Neuronal stem cell (in vitro differentiated cells): ENCODE measurements around the gene IQUB.

Experiments
- DNase-seq: peaks from one replicate; pipeline ENCODE4 v3.0.0-alpha.2; 2013; ENCODE audit warnings: low spot score
- H2AFZ ChIP-seq: one replicate; pipeline ENCODE4 v1.6.1; 2013; ENCODE audit warnings: mild to moderate bottlenecking, low read length, inconsistent platforms
- H2AK5ac ChIP-seq: 2 replicates; pipeline ENCODE4 v1.6.1; 2013; ENCODE audit warnings: low read depth, mild to moderate bottlenecking, inconsistent platforms, low read length, moderate library complexity, mixed read lengths
- H2BK120ac ChIP-seq: 2 replicates; pipeline ENCODE4 v1.6.1; 2013; ENCODE audit warnings: low read depth, mild to moderate bottlenecking, inconsistent platforms, low read length, moderate library complexity, mixed read lengths
- H2BK12ac ChIP-seq: one replicate; pipeline ENCODE4 v1.6.1; 2013; ENCODE audit warnings: low read length, inconsistent platforms
- H2BK15ac ChIP-seq: 2 replicates; pipeline ENCODE4 v1.6.1; 2013; ENCODE audit warnings: mild to moderate bottlenecking, low read length, inconsistent platforms, mixed read lengths
- H2BK5ac ChIP-seq: one replicate; pipeline ENCODE4 v1.6.1; 2013; ENCODE audit warnings: inconsistent platforms, mild to moderate bottlenecking, low read length, moderate library complexity
- H3K14ac ChIP-seq: one replicate; pipeline ENCODE4 v1.6.1; 2013; ENCODE audit warnings: low read length, inconsistent platforms
- H3K18ac ChIP-seq: 2 replicates; pipeline ENCODE4 v1.6.1; 2013; ENCODE audit warnings: low read length, inconsistent platforms
- H3K23ac ChIP-seq: 2 replicates; pipeline ENCODE4 v1.6.1; 2013; ENCODE audit warnings: low read depth, mild to moderate bottlenecking, mixed read lengths, low read length, inconsistent platforms; ENCODE audit not compliant: poor library complexity
- H3K27ac ChIP-seq: replicated peaks from 3 replicates; pipeline ENCODE4 v1.5.1; 2013; ENCODE audit warnings: low read length, inconsistent platforms
- H3K27me3 ChIP-seq, 3 experiments: 2 replicates each; pipeline ENCODE4 v1.6.1; 2013; ENCODE audit warnings: low read length in 3 of 3, mild to moderate bottlenecking in 2 of 3, inconsistent platforms in 1 of 3, low read depth in 1 of 3, mixed read lengths in 1 of 3, moderate library complexity in 1 of 3; ENCODE audit not compliant: control insufficient read depth in 3 of 3, insufficient read depth in 3 of 3
- H3K36me3 ChIP-seq, 2 donors: replicated peaks in 1 of 2; 2 replicates each; pipeline ENCODE4 v1.6.1; 2013; ENCODE audit warnings: low read length in 2 of 2; ENCODE audit not compliant: control insufficient read depth in 2 of 2, insufficient read depth in 2 of 2
- H3K4ac ChIP-seq: 2 replicates; pipeline ENCODE4 v1.6.1; 2013; ENCODE audit warnings: inconsistent platforms, mild to moderate bottlenecking, low read length, moderate library complexity
- H3K4me1 ChIP-seq, 2 donors: 1 replicate in 1 of 2; 2 replicates in 1 of 2; pipeline ENCODE4 v1.6.1; 2013; ENCODE audit warnings: low read length in 2 of 2, low read depth in 1 of 2; ENCODE audit not compliant: control insufficient read depth in 2 of 2, insufficient read depth in 1 of 2
- H3K4me2 ChIP-seq: one replicate; pipeline ENCODE4 v1.6.1; 2013; ENCODE audit warnings: mild to moderate bottlenecking, low read length, inconsistent platforms; ENCODE audit not compliant: insufficient read depth, poor library complexity, severe bottlenecking
- H3K4me3 ChIP-seq, 2 donors: 2 replicates each; pipeline ENCODE4 v1.5.1; 2013; ENCODE audit warnings: low read length in 2 of 2, mild to moderate bottlenecking in 2 of 2, inconsistent platforms in 1 of 2, moderate library complexity in 1 of 2
- H3K79me1 ChIP-seq: one replicate; pipeline ENCODE4 v1.6.1; 2013; ENCODE audit warnings: low read depth, mild to moderate bottlenecking, inconsistent platforms, low read length, moderate library complexity
- H3K9ac ChIP-seq: one replicate; pipeline ENCODE4 v1.6.1; 2013; ENCODE audit warnings: mild to moderate bottlenecking, low read depth, low read length, inconsistent platforms; ENCODE audit not compliant: poor library complexity
- H3K9me3 ChIP-seq, 2 donors: replicated peaks in 1 of 2; 2 replicates each; pipeline versions ENCODE3 to v1.6.1; 2013; ENCODE audit warnings: low read length in 2 of 2, mild to moderate bottlenecking in 2 of 2, inconsistent platforms in 1 of 2, low read depth in 1 of 2, mixed read lengths in 1 of 2, moderate library complexity in 1 of 2; ENCODE audit not compliant: control insufficient read depth in 2 of 2, insufficient read depth in 1 of 2
- H4K8ac ChIP-seq: one replicate; pipeline ENCODE4 v1.6.1; 2013; ENCODE audit warnings: low read depth, mild to moderate bottlenecking, inconsistent platforms, low read length, moderate library complexity
- H4K91ac ChIP-seq: one replicate; pipeline ENCODE4 v1.6.1; 2013; ENCODE audit warnings: low read length, low read depth, mild to moderate bottlenecking, inconsistent platforms; ENCODE audit not compliant: poor library complexity
- WGBS, 2 donors: extraction: QIAGEN DNeasy Blood & Tissue Kit; methylation state at CpG; one replicate each; pipeline ENCODE4 v1.1.7; 2013; ENCODE audit warnings: missing lambda C conversion rate in 2 of 2, mixed read lengths in 1 of 2; ENCODE audit not compliant: insufficient read length in 2 of 2, insufficient replicate concordance in 1 of 2; ENCODE audit errors: extremely low coverage in 2 of 2; 5-methylcytosine and 5-hydroxymethylcytosine counted together

The IQUB gene

GRCh38 chr7:123500878-123501489, 33.4 kb downstream of the IQUB start:
- Histone ChIP-seq H2BK12ac (no peak overlapping the region), H3K4me1 (peaks cover 0 to 4% of the 10 kb centered on the region in 2 donors), H3K18ac (no peak overlapping the region), H4K8ac (no peak overlapping the region), H3K4me2 (no peak overlapping the region), H3K36me3 (no peaks in the 10 kb centered on the region), H3K9ac (no peak overlapping the region), H2AFZ (no peak overlapping the region), H2BK15ac (no peak overlapping the region), H3K27me3 (no peaks in the 10 kb centered on the region), H3K4ac (no peak overlapping the region), H3K27ac (no peak overlapping the region), H4K91ac (no peak overlapping the region), H2BK5ac (no peak overlapping the region), H3K9me3 (peaks cover 5 to 7% of the 10 kb centered on the region in 2 donors), H3K23ac (no peak overlapping the region), H3K14ac (no peak overlapping the region), H3K79me1 (no peaks in the 10 kb centered on the region), H2BK120ac (no peak overlapping the region), H3K4me3 (no peak overlapping the region), H2AK5ac (no peak overlapping the region)
- no peak for DNase-seq
- no CpG with 5 or more reads among the region's 1 CpG for WGBS, 2 donors

GRCh38 chr7:123499211-123499970, 35.0 kb downstream of the IQUB start:
- Histone ChIP-seq H3K4me3 (no peak overlapping the region), H3K4me2 (no peak overlapping the region), H3K14ac (no peak overlapping the region), H3K4ac (no peak overlapping the region), H2BK5ac (no peak overlapping the region), H2BK120ac (no peak overlapping the region), H2AFZ (no peak overlapping the region), H3K9me3 (no peaks in the 10 kb centered on the region), H3K23ac (no peak overlapping the region), H3K36me3 (no peaks in the 10 kb centered on the region), H2BK15ac (no peak overlapping the region), H2BK12ac (no peak overlapping the region), H3K79me1 (no peaks in the 10 kb centered on the region), H3K27ac (no peak overlapping the region), H4K91ac (no peak overlapping the region), H3K9ac (no peak overlapping the region), H3K18ac (no peak overlapping the region), H4K8ac (no peak overlapping the region), H2AK5ac (no peak overlapping the region), H3K27me3 (no peaks in the 10 kb centered on the region), H3K4me1 (peaks cover 0 to 4% of the 10 kb centered on the region in 2 donors)
- no CpG with 5 or more reads among the region's 8 CpGs for WGBS, 2 donors
- no peak for DNase-seq

DNA sequence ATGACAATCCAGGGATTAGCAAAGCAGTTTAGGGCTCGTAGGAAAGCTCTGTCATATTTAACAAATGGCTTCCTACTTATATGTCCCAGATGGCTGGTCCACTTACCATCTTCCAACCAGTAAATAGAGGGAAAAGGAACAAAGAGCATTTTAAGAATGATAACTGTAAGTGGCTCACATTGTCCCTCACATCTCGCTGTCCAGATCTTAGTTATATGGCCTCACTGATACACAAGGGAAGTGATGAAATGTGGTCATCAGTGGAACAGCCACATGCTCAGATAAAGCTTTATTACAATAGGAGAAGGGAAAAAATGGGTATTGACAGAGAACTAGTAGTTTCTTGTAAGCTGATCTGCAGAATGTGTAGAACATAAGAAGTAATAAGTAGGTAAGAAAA, 35.8 kb downstream of the IQUB start:
- H2BK12ac ChIP-seq: no peak overlapping the region
- WGBS, 2 donors: no CpG with 5 or more reads among the region's 2 CpGs
- no peak overlapping the region for H3K27ac ChIP-seq
- H3K4me2 ChIP-seq: no peak overlapping the region
- H2BK15ac ChIP-seq: no peak overlapping the region
- H2BK120ac ChIP-seq: no peak overlapping the region
- DNase-seq: no peak
- no peak overlapping the region for H3K14ac ChIP-seq
- peaks cover 0 to 4% of the 10 kb centered on the region in 2 donors for H3K4me1 ChIP-seq
- H3K79me1 ChIP-seq: no peaks in the 10 kb centered on the region
- H4K8ac ChIP-seq: no peak overlapping the region
- no peak overlapping the region for H4K91ac ChIP-seq
- no peak overlapping the region for H3K4ac ChIP-seq
- H3K9ac ChIP-seq: no peak overlapping the region
- no peak overlapping the region for H3K18ac ChIP-seq
- peak overlapping the region; percentile 5 for H2AFZ ChIP-seq
- no peaks in the 10 kb centered on the region for H3K9me3 ChIP-seq
- no peak overlapping the region for H2AK5ac ChIP-seq
- H2BK5ac ChIP-seq: no peak overlapping the region
- H3K36me3 ChIP-seq: no peaks in the 10 kb centered on the region
- no peak overlapping the region for H3K23ac ChIP-seq
- no peaks in the 10 kb centered on the region for H3K27me3 ChIP-seq
- H3K4me3 ChIP-seq: no peak overlapping the region

GRCh38 chr7:123498031-123498430, 36.4 kb downstream of the IQUB start:
- Histone ChIP-seq H2BK15ac (no peak overlapping the region), H2AFZ (no peak overlapping the region), H3K4me1 (peaks cover 0 to 4% of the 10 kb centered on the region in 2 donors), H3K4me2 (no peak overlapping the region), H3K4me3 (no peak overlapping the region), H3K4ac (no peak overlapping the region), H2BK12ac (no peak overlapping the region), H4K8ac (no peak overlapping the region), H3K9ac (no peak overlapping the region), H3K79me1 (no peaks in the 10 kb centered on the region), H2BK5ac (no peak overlapping the region), H3K27me3 (no peaks in the 10 kb centered on the region), H3K14ac (no peak overlapping the region), H3K27ac (no peak overlapping the region), H3K36me3 (no peaks in the 10 kb centered on the region), H4K91ac (no peak overlapping the region), H2AK5ac (no peak overlapping the region), H3K9me3 (no peaks in the 10 kb centered on the region), H3K18ac (no peak overlapping the region), H2BK120ac (no peak overlapping the region), H3K23ac (no peak overlapping the region)
- no peak for DNase-seq
- no CpG with 5 or more reads among the region's 1 CpG for WGBS, 2 donors
